ENCODE data around the gene TIGD4.

DNA sequence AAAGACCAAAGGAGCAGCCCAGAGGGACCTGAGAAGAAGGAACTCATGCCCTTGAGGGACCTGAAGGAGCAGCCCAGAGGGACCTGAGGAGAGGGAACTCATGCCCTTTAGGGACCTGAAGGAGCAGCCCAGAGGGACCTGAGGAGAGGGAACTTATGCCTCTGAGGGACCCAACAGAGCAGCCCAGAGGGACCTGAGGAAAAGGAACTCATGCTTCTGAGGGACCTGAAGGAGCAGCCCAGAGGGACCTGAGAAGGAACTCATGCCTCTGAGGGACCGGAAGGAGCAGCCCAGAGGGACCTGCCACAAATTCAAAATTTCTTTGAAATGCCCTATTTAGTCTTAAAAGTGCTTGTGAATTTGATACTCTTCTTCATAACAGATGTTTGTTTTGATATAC, 51.2 kb downstream of the TIGD4 start:
- TF ChIP-seq, protein P1, sequence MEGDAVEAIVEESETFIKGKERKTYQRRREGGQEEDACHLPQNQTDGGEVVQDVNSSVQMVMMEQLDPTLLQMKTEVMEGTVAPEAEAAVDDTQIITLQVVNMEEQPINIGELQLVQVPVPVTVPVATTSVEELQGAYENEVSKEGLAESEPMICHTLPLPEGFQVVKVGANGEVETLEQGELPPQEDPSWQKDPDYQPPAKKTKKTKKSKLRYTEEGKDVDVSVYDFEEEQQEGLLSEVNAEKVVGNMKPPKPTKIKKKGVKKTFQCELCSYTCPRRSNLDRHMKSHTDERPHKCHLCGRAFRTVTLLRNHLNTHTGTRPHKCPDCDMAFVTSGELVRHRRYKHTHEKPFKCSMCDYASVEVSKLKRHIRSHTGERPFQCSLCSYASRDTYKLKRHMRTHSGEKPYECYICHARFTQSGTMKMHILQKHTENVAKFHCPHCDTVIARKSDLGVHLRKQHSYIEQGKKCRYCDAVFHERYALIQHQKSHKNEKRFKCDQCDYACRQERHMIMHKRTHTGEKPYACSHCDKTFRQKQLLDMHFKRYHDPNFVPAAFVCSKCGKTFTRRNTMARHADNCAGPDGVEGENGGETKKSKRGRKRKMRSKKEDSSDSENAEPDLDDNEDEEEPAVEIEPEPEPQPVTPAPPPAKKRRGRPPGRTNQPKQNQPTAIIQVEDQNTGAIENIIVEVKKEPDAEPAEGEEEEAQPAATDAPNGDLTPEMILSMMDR (IDR thresholded peaks at IDR 0.05): no peak
- TF ChIP-seq POLR2A (IDR thresholded peaks at IDR 0.05): no peak

Measured in lower leg skin (tissue), 3 donors.